Measurements from ENCODE around the gene TMPRSS4.
"Not testable (repeated sequence)": the region's sequence is repeated elsewhere in the genome, so short reads cannot be mapped to it uniquely, and the experiment has no call there.

The TMPRSS4 gene

GRCh38 chr11:118056806-118057205 is 20.1 kb upstream of the TMPRSS4 start:
- no peak for DNase-seq

DNA sequence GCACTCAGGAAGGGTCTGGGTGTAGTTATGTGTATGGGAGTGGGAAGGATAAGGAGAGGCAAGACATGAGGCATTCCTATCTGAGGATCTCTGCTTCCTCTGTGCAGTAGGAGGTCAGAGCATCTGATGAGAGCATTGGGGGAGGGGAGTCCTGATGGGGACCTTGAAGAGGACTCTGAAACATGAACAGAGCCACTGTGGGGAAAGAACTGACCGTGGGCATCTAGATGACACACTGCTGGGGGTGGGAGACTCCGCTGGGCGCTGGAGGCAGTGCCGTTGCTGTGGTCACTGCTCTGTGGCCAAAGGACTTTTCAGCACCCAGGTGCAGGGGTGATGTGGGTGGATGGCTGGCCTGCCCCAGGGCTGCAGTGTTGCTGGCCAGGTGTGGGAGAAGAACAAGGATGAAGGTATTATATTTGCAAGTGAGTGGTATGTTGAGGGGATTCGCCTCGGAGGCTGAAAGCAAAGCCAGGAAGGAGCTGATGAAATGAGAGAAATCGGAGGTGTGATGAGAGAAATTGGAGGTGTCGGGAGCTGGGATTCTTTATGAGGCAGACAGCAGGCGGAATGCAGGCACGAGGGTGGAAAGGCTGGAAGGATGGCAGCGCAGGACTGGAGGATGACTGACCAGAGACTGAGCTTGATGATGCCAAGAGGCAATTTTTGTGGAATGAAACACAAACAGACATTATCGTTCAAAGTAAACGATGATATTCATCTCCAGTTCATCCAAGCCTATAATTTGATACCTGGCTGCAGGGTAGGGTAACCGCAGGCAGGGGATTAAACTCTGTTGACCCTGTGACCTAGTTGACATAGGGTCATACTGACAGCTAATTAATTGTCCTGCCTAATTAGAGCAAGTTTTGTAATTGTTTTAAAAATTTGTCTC is 19.4 kb upstream of the TMPRSS4 start:
- no peak for DNase-seq

DNA sequence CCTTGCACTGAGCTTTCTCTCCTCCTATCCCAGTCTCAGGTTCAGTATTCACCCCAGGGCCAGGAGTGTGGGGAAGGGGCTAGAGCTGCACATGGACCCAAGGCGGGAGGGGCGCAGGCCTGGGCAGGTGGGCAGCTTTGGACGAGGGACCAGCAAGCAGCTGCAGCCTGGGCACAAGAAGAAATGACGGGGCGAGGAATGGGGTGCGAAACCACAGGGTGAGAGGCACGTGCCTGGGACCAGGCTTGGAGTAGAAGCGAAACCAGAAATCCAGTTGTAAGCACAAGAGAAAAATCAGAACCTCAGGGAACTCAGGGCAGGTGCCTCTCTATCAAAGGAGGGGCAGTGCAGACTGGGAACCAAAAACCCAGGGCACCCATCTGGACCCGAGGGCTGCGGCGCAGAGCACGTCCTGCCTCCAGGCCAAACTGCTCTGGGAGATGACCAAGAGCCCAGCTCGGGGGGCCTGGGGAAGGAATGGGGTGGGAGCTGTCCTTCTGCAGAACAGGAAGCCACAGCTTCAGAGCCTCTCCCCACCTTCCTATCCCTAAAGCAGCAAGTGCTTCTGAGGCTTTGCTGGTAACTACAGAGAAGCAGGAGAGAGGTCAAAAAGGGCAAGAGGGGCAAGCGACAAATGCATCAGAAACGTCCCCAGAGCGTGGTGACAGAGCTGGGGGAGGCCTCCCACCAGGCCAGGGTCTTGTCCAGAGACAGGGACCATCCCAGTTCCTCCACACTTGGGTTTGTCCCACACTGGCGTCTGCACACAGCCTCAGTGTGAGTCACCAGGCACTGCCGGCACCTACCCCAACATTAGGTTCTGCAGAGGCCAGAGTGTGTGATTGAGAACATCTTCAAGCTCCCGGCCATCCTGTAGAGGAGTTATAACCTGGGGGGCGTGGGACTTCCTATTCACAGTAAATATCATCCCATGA is 18.3 kb upstream of the TMPRSS4 start:
- no peak for DNase-seq

- DNase-seq, result no peak
Observed at GRCh38 chr11:118059246-118059940, 17.5 kb upstream of the TMPRSS4 start.

GRCh38 chr11:118060081-118060661 is 16.7 kb upstream of the TMPRSS4 start:
- no peak for DNase-seq

DNA sequence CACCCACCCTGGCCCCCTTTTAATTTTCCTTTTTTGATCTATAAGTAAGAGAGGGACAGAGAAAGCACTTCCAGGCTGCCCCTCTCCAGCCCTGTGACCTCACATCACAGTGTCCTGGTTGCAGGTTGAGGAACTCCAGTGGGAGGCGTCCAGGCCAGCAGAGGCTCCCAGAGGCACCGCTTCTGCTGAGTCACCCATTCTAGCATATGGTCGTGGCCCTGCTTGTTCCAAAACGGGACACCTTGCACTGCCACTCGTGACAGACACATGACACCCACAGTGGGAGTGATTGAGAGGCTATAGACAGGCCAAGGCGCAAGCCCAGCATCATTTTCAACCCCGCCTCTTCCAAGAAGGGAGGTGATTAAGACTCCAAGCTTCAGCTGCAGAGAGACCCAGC is 16.0 kb upstream of the TMPRSS4 start:
- DNase-seq, result no peak

- DNase-seq, result no peak
Observed at GRCh38 chr11:118061586-118062125, 15.2 kb upstream of the TMPRSS4 start.

DNA sequence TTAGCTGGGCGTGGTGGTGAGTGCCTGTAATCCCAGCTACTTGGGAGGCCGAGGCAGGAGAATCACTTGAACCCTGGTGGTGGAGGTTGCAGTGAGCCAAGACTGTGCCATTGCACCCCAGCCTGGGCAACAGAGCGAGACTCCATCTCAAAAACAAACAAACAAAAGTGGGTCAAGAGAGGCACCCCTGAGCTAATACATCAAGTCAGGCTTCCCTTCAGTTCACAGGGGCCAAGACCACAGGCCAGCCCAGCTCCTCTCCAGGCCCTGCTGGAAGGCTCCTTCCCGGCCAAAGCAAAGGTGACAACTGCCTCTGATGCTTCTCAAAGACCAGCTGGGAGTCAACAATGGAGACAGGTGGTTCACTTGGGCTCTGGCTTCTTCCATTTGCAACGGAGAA is 14.7 kb upstream of the TMPRSS4 start:
- not testable (repeated sequence) for DNase-seq

- DNase-seq, result not testable (repeated sequence)
Observed at GRCh38 chr11:118062631-118063030, 14.2 kb upstream of the TMPRSS4 start.

DNA sequence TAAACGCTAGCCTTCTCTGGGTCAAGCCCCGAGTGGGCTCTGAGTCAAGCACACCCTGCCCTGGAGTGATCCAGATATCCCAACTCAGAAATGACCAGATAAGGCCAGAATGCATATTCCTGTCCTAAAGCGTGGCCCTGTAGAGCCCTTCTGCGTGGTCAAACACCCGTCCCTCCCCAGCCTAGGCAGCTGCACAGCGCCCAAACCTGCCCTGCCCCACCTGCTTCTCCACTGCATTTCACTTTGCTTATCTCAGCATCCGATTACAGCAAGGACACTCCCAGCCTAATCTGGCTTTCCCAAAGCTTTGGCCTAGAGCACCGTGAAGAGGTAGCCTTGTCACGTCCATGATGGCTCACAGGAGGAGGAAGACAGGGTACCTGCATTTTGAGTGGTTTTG is 11.9 kb upstream of the TMPRSS4 start:
- no peak for DNase-seq

GRCh38 chr11:118065384-118065783 is 11.5 kb upstream of the TMPRSS4 start:
- DNase-seq, result no peak

DNA sequence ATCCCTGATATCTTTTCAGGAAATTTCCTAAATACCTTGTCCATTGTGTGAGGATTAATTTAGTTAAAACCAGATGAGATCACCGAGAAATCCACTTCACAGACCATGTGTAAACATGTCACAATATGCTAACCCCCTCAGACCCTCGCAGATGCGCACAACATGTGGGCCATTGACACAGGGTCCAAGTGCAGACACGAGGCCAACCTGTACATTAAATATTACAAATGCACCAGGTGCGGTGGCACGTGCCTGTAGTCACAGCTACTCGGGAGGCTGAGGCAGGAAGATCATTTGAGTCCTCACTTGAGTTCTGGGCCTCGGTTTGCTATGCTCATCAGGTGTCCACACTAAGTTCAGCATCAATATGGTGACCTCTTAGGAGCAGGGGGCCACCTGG is 9.9 kb upstream of the TMPRSS4 start:
- no peak for DNase-seq

DNA sequence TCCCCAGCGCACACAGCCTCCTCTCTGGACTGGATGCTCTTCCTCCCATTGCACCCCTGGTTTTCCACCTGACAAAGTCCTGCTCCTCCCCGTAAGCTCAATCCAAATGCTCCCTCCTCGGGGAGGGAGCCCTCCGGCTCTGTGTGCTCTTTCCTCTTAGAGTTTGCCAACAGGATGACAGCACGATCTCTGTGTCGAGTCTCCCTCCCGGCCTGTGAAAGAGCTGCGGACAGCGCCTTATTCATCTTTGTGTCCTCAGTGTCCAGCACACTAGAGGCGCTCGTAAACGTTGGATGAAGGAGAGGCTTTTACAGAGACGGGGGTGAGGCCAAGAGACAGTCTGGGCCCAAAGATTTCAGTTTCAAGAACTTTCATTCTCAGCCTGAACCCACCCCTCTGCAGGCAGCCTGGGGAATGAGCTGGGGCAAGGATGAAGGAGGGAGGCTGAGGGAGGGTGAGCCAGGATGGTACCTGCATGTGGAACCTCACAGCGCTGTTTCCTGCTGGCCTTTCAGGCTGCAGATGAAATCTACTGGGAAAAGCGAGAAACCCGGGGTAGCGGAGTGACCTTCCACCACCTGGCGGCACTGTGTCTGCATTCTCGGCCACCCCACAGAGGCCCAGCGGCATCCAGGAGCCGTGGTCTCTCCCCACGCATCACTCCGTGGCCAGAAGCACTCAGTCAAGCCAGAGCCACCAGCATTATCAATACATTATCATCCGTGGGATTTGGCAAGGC is 8.5 kb upstream of the TMPRSS4 start:
- peak; percentile 25 for DNase-seq

DNA sequence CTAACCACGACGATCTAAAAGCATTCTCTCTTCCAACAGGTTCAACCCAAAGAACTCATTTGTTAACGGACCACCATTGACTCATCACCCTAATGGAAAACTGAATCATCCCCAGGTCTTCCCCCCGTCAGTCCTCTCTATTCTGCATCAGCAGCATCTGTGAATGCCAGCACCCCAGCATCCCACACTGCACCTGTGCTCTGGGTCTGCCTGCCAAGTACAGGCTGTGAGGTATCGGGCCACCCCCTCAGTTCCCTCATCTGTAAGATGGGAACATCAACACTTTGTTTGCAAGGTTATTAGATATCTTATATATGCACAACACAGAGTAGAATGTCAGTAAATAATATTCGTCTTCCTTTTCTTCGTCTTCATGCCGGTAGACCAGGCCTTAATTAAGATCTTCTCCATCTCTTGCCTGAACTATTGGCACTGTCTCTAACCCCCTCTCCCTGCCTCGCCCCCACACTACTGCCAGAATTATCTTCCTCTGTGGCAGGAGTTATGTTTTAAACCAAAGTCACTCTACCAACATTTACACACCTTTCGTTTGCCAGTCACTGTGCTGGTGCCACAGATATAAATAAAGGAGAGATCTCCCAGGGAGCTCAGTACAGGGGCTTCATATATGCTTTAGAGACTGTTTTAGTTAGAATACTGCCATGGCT is 7.8 kb upstream of the TMPRSS4 start:
- no peak for DNase-seq

DNA sequence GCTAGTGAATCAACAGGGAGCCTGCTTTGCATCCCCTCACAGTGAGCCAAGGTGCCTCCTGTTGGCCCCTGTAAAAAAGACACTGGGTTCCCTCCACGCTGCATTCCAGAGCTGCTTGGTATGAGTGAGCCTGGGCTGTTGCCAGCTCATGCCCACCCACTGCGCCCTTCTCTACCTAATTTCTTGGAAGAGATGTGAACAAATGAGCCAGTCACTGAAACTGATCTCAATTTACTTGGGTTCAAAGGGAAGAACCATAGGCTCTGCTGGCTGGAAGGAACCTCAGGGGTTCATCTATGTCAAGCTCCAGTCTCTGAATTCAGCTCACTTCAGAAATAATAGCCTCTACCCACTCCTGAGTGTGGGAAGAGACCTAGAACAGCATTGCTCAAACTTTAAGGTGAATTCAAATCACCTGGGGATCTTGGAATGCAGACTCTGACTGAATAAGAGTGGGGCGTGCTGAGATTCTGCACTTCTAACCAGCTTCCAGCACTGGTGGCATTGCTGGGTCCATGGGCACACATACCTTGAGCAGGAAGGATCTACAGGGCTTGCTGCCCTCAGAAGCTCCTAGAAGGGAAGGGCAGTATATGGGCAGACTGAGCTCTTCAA is 5.4 kb upstream of the TMPRSS4 start:
- no peak for DNase-seq

DNA sequence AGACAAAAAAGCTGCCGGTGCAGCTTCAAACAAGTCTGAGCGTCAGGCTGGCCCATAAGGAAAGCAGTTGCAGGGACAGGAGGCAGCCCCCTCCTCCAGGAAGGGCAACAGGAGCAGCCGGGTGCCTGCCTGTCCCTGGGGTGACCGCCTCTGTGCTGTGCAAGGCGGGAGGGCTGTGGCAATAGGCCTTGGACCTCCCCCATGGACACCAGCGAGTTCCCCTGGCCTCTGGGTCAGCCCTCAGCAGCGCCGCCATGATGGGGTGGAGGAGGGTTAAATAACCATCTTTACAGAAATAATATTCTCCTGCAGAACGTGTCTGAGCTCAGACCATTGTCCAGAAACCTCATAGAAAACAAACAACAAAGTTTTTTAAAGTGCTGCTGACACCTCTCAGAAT is 3.3 kb upstream of the TMPRSS4 start:
- no peak for DNase-seq

- no peak for DNase-seq
Observed at GRCh38 chr11:118074091-118074685, 2.7 kb upstream of the TMPRSS4 start.

GRCh38 chr11:118074785-118075184 is 2.1 kb upstream of the TMPRSS4 start:
- DNase-seq, result no peak

DNA sequence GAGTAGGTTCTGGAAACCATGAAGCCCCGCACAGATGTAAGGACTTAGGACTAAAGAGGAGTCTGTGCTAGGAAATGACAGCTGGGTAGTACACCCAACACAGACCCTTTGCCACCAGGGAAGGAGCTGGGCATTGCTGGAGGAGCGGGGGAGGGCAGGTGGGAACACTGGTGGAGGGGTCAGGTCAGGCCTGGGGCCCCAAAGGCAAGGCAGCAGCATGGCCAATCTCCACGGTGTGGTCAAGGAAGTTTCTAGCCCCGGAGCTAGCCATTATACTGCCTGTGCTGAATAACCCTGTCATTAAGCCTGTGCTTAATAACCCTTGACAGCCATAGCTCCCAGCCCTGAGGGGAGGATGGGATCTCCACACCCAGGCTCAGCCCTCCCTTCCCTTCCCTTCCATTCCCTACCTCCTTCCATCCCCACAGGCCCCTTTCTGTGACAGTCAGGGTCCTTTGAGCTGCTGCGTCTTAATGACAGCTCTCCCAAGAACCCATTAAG is 2.1 kb downstream of the TMPRSS4 start:
- no peak for DNase-seq

DNA sequence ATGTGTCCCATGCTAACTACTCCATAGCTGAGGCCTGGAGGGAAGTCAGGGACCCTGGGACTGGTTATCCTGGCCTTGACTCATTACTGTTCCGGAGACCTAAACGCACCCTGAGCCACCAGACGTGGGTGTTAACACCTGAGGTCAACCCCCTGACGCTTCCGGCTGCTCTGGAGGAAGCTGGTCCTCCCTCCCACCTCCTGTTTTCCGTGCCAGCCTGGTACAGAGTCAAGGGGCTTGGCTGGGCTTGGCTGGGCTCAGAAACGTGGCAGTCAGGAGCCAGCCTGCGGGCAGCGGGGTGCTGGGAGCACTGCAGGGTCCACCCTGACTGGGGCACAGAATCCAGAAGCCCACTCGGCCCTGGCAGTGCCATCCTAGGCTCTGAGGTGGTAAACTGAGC is 2.6 kb downstream of the TMPRSS4 start:
- no peak for DNase-seq
